ENCODE results near the gene GPR162.
A peak's percentile ranks its signal among the peaks of the same experiment; 100 is the strongest.

Gene GPR162

DNA sequence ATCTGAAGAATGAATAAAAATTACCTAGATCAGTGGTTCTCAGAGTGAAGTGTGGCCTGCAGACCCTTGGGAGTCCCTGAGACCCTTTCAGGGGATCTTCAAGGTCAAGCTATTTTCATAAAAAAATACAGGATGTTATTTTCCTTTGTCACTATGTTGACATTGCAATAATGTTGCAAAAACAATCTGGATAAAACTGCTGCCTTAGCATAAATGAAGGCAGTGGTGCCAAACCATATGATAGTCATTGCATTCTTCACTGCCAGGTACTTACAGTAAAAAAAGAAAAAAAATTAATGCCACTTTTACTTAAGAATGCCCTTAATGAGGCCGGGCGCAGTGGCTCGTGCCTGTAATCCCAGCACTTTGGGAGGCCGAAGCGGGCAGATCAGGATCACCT lies 34.3 kb upstream of the GPR162 start:
- in situ Hi-C loops (cut with HindIII; ENCODE audit: low sequenced_read_pairs) = no loop called here
- TF ChIP-seq, protein P1, sequence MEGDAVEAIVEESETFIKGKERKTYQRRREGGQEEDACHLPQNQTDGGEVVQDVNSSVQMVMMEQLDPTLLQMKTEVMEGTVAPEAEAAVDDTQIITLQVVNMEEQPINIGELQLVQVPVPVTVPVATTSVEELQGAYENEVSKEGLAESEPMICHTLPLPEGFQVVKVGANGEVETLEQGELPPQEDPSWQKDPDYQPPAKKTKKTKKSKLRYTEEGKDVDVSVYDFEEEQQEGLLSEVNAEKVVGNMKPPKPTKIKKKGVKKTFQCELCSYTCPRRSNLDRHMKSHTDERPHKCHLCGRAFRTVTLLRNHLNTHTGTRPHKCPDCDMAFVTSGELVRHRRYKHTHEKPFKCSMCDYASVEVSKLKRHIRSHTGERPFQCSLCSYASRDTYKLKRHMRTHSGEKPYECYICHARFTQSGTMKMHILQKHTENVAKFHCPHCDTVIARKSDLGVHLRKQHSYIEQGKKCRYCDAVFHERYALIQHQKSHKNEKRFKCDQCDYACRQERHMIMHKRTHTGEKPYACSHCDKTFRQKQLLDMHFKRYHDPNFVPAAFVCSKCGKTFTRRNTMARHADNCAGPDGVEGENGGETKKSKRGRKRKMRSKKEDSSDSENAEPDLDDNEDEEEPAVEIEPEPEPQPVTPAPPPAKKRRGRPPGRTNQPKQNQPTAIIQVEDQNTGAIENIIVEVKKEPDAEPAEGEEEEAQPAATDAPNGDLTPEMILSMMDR (IDR thresholded peaks at IDR 0.05; ENCODE audit: low read depth, low read length) = no peak
- no peak for DNase-seq (ENCODE audit: low read depth, low spot score)
- no peak overlapping the region for H3K4me3 ChIP-seq (ENCODE audit: low read depth, low read length)

DNA sequence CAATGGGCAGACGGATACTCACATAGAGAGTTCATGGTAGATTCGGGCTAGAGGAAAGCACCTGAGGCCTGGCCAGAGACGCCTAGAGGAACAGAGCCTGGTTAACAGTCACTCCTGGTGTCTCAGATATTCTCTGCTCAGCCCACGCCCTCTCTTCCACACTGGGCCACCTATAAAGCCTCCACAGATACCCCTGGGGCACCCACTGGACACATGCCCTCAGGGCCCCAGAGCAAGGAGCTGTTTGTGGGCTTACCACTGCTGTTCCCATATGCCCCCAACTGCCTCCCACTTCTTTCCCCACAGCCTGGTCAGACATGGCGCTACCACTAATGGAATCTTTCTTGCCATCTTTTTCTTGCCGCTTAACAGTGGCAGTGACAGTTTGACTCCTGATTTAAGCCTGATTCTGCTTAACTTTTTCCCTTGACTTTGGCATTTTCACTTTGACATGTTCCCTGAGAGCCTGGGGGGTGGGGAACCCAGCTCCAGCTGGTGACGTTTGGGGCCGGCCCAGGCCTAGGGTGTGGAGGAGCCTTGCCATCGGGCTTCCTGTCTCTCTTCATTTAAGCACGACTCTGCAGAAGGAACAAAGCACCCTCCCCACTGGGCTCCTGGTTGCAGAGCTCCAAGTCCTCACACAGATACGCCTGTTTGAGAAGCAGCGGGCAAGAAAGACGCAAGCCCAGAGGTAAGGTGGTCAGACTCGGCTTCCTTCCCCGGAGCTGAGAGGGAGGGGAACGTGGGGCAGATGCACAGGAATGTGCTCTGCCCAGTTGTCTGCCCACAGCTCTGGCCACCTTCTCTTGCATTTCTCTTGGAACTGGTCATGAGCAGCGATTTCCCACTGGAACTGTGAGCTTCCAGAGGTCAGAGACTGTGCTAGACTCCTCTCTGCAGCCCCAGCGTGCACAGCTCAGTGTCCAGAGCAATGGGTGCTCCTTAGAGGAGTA lies 32.4 kb upstream of the GPR162 start, which contains the start of gene CD4:
Gene CD4, plus strand, starts transcription at position 557 of the 953 bp plus-strand sequence. CDS start 10,611 bp downstream, outside the sequence.
- in situ Hi-C loops (cut with HindIII; ENCODE audit: low sequenced_read_pairs) = no loop called here
- no peak within 1 kb of the TSS for H3K4me3 ChIP-seq (ENCODE audit: low read depth, low read length)
- TF ChIP-seq, protein P1 (IDR thresholded peaks at IDR 0.05; ENCODE audit: low read depth, low read length) = no peak
- no peak for DNase-seq (ENCODE audit: low read depth, low spot score)

DNA sequence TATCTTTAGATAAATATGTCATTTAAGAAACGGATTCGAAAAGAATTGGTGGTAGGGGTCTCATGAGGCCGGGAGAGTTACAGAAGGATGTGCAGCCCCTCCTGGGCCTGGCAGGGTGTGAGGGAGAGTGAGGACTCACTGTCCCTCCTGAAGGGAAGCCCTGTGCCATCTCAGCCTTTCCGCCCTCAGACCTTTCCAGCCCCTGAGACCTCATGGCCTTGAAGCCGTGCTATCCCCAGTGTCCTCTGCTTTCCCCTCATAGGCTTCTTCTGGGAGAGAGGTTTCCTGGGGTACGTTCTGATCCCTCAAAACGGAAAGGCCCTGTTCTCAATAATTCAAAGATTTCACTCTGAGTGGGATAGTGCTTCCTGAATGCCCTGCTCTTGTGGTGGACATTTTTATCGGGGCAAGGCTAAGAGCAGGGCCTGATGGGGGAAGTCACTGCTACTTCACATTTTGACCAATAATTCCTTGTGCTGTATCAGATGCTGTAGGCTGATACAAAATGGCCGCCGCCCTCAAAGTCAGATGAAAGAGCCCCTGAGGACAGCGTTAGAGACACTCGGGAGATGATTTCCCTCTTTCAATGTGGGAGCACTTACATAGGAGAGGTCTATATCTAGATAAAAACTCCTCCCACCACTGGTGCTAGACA lies 31.0 kb upstream of the GPR162 start:
- in situ Hi-C loops (cut with HindIII; ENCODE audit: low sequenced_read_pairs) = no loop called here
- TF ChIP-seq, protein P1 (IDR thresholded peaks at IDR 0.05; ENCODE audit: low read depth, low read length) = no peak
- H3K4me3 ChIP-seq (ENCODE audit: low read depth, low read length) = no peak overlapping the region
- no peak for DNase-seq (ENCODE audit: low read depth, low spot score)

DNA sequence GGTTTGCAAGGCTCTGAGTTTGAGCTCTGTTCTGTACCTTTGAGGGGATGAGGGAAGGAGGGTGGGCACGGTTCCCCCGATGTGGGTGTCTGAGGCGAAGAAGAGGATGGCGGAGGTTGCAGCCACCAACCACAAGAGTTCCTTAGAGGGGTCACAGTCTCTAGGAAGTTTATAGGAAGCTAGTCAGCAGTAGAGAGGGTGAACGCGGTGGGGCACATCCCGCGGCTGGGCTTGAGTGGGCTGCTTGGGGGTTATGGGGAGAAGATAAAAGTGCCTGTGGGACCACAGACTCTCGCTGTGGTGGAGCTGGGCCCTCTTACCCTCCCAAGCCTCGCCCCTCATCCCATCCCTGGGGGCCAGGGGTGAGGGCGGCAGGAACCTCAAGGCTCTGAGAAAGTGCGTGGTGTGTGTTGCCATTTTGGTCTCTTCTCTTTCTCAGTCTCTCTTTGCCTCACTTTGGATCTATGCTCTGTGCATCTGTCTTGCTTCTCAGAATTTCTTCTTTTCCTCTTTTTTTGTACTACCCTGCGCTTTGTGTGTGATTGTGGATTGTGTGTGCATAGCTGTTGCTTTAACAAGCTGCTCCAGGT lies 29.6 kb upstream of the GPR162 start:
- DNase-seq (ENCODE audit: low read depth, low spot score) = no peak
- TF ChIP-seq, protein P1 (IDR thresholded peaks at IDR 0.05; ENCODE audit: low read depth, low read length) = no peak
- in situ Hi-C loops (cut with HindIII; ENCODE audit: low sequenced_read_pairs) = no loop called here
- H3K4me3 ChIP-seq (ENCODE audit: low read depth, low read length) = no peak overlapping the region

DNA sequence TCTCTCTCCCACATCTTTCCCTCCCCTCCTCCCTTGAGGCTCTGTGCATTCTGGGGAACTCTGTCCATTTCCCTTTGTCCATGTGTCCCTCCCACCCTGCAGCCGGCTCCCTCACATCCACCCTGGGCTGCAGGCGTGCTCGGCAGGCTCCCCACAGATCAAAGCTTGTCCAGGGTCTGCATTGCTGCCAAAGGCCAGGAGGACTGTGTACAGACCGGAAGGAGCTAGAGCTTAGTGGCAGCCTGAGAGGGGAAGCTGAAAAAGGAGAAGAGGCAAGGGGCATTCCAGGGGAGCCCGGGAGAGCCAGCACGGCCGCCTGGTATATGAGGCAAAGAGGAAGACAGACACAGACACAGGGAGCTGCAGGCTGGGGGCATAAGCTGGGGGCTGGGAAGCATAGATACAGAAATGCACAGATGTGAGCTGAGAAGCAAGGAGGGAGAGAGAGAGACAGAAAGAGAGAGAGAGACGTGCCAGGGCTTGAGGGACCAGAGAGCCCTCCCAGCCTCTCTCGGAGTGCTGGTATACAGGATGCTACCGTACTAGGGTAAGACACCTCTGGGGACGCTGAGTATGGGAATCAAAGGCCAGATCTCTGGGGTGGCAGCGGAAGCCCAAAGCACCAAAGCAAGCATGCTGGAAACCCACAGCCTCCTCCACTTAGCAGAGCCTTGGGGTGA lies 29.0 kb upstream of the GPR162 start:
- no peak overlapping the region for H3K4me3 ChIP-seq (ENCODE audit: low read depth, low read length)
- TF ChIP-seq, protein P1 (IDR thresholded peaks at IDR 0.05; ENCODE audit: low read depth, low read length) = no peak
- in situ Hi-C loops (cut with HindIII; ENCODE audit: low sequenced_read_pairs) = no loop called here
- peak; percentile 9 for DNase-seq (ENCODE audit: low read depth, low spot score)

DNA sequence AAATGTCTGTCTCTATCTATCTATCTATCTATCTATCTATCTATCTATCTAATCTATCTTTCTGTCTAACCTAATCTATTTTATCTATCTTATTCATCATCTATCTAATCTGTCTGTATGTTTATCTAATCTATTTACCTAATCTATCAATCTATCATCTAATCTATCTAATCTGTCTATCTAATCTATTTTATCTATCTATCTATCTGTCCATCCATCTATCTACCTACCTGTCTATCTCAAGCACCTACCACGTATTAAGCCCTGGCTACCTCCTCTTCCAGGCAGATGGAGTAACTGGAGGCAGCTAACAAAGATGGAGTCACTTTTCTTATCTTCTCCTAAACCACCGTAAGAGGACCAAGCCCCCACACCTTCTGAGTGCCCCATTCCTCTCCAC lies 26.5 kb upstream of the GPR162 start:
- TF ChIP-seq, protein P1 (IDR thresholded peaks at IDR 0.05; ENCODE audit: low read depth, low read length) = no peak
- in situ Hi-C loops (cut with HindIII; ENCODE audit: low sequenced_read_pairs) = no loop called here
- no peak overlapping the region for H3K4me3 ChIP-seq (ENCODE audit: low read depth, low read length)
- no peak for DNase-seq (ENCODE audit: low read depth, low spot score)

Measured in astrocyte of the spinal cord (primary cell).